ENCODE results near the gene KIAA0232.
"Not testable (repeated sequence)": the region's sequence is repeated elsewhere in the genome, so short reads cannot be mapped to it uniquely, and the experiment has no call there.

KIAA0232 gene

GRCh38 chr4:6889101-6889735, 106.7 kb downstream of the KIAA0232 start:
- Histone ChIP-seq H3K79me2 (ENCODE audit: insufficient read depth, low read depth) (no peaks in the 10 kb centered on the region), H3K9ac (no peak overlapping the region), H3K27ac (no peak overlapping the region), H4K20me1 (ENCODE audit: insufficient read depth) (no peaks in the 10 kb centered on the region), H3K36me3 (ENCODE audit: insufficient read depth) (no peaks in the 10 kb centered on the region), H3K4me1 (ENCODE audit: low read depth, poor library complexity, severe bottlenecking) (no peaks in the 10 kb centered on the region), H3K27me3 (ENCODE audit: insufficient read depth, low read depth) (no peaks in the 10 kb centered on the region), H2AFZ (ENCODE audit: low read depth) (no peak overlapping the region), H3K4me3 (IDR thresholded peaks at IDR 0.05; ENCODE audit: insufficient read depth, low read depth, low read length) (no peak overlapping the region), H3K4me2 (no peak overlapping the region)
- no peak for TF ChIP-seq CTCF (conservative IDR thresholded peaks at IDR 0.05; ENCODE audit: low read depth, low read length)

- Histone ChIP-seq H3K4me2 (no peak overlapping the region), H3K4me1 (ENCODE audit: low read depth, poor library complexity, severe bottlenecking) (no peaks in the 10 kb centered on the region), H3K27me3 (ENCODE audit: insufficient read depth, low read depth) (no peaks in the 10 kb centered on the region), H3K9ac (no peak overlapping the region), H3K36me3 (ENCODE audit: insufficient read depth) (no peaks in the 10 kb centered on the region), H3K27ac (no peak overlapping the region), H3K4me3 (IDR thresholded peaks at IDR 0.05; ENCODE audit: insufficient read depth, low read depth, low read length) (no peak overlapping the region), H3K79me2 (ENCODE audit: insufficient read depth, low read depth) (no peaks in the 10 kb centered on the region), H4K20me1 (ENCODE audit: insufficient read depth) (no peaks in the 10 kb centered on the region), H2AFZ (ENCODE audit: low read depth) (no peak overlapping the region)
- no peak for TF ChIP-seq CTCF (conservative IDR thresholded peaks at IDR 0.05; ENCODE audit: low read depth, low read length)
These were observed 107.3 kb downstream of the KIAA0232 start for GRCh38 chr4:6889736-6890324.

GRCh38 chr4:6890358-6890757, 107.8 kb downstream of the KIAA0232 start:
- TF ChIP-seq CTCF (conservative IDR thresholded peaks at IDR 0.05; ENCODE audit: low read depth, low read length), result no peak
- H3K79me2 ChIP-seq (ENCODE audit: insufficient read depth, low read depth), result no peaks in the 10 kb centered on the region
- no peak overlapping the region for H3K27ac ChIP-seq
- H3K27me3 ChIP-seq (ENCODE audit: insufficient read depth, low read depth), result no peaks in the 10 kb centered on the region
- no peaks in the 10 kb centered on the region for H3K36me3 ChIP-seq (ENCODE audit: insufficient read depth)
- H3K4me1 ChIP-seq (ENCODE audit: low read depth, poor library complexity, severe bottlenecking), result no peaks in the 10 kb centered on the region
- H3K4me3 ChIP-seq (IDR thresholded peaks at IDR 0.05; ENCODE audit: insufficient read depth, low read depth, low read length), result no peak overlapping the region
- H2AFZ ChIP-seq (ENCODE audit: low read depth), result no peak overlapping the region
- no peak overlapping the region for H3K4me2 ChIP-seq
- no peaks in the 10 kb centered on the region for H4K20me1 ChIP-seq (ENCODE audit: insufficient read depth)
- H3K9ac ChIP-seq, result no peak overlapping the region

GRCh38 chr4:6890971-6891370, 108.4 kb downstream of the KIAA0232 start:
- not testable (repeated sequence) for H3K4me1 ChIP-seq (ENCODE audit: low read depth, poor library complexity, severe bottlenecking); H4K20me1 ChIP-seq (ENCODE audit: insufficient read depth); H3K4me2 ChIP-seq; H3K4me3 ChIP-seq (IDR thresholded peaks at IDR 0.05; ENCODE audit: insufficient read depth, low read depth, low read length); H3K27me3 ChIP-seq (ENCODE audit: insufficient read depth, low read depth); H3K9ac ChIP-seq; H3K27ac ChIP-seq; H3K36me3 ChIP-seq (ENCODE audit: insufficient read depth); H2AFZ ChIP-seq (ENCODE audit: low read depth); H3K79me2 ChIP-seq (ENCODE audit: insufficient read depth, low read depth)

GRCh38 chr4:6891436-6892170, 109.1 kb downstream of the KIAA0232 start:
- H3K4me1 ChIP-seq (ENCODE audit: low read depth, poor library complexity, severe bottlenecking), result no peaks in the 10 kb centered on the region
- no peak overlapping the region for H2AFZ ChIP-seq (ENCODE audit: low read depth)
- no peak overlapping the region for H3K4me2 ChIP-seq

More at GRCh38 chr4:6891436-6892170, 109.1 kb downstream of the KIAA0232 start:
- H3K36me3 ChIP-seq (ENCODE audit: insufficient read depth), result no peaks in the 10 kb centered on the region
- no peak overlapping the region for H3K4me3 ChIP-seq (IDR thresholded peaks at IDR 0.05; ENCODE audit: insufficient read depth, low read depth, low read length)
- no peak overlapping the region for H3K9ac ChIP-seq
- no peaks in the 10 kb centered on the region for H4K20me1 ChIP-seq (ENCODE audit: insufficient read depth)
- no peak for TF ChIP-seq CTCF (conservative IDR thresholded peaks at IDR 0.05; ENCODE audit: low read depth, low read length)
- H3K79me2 ChIP-seq (ENCODE audit: insufficient read depth, low read depth), result no peaks in the 10 kb centered on the region
- H3K27me3 ChIP-seq (ENCODE audit: insufficient read depth, low read depth), result no peaks in the 10 kb centered on the region
- H3K27ac ChIP-seq, result no peak overlapping the region

Measured in KMS-11 (cell line).